ENCODE results near the gene DLG5.

The DLG5 gene

GRCh38 chr10:77836299-77836820, 90.2 kb downstream of the DLG5 start:
- Histone ChIP-seq H4K8ac (ENCODE audit: low read length) (no peak overlapping the region), H3K4me3 (ENCODE audit: insufficient read depth in 1 of 2, low read depth in 1 of 2, low read length in 2 of 2) (no peak overlapping the region), H3K14ac (ENCODE audit: low read length in 2 of 2) (no peak overlapping the region), H3K4me2 (ENCODE audit: low read length, poor library complexity, severe bottlenecking) (no peak overlapping the region), H2BK12ac (ENCODE audit: low read length in 2 of 2) (no peak overlapping the region), H3K4ac (ENCODE audit: low read depth in 1 of 2, low read length in 2 of 2) (no peak overlapping the region), H3K9ac (ENCODE audit: low read length) (no peak overlapping the region), H3K27ac (ENCODE audit: low read length, poor library complexity, severe bottlenecking) (no peak overlapping the region), H2AFZ (ENCODE audit: low read depth, low read length) (no peak overlapping the region), H3K79me1 (replicated peaks; ENCODE audit: low read length, poor library complexity, severe bottlenecking) (peaks cover 21% of the 10 kb centered on the region), H2BK120ac (ENCODE audit: low read depth, low read length) (no peak overlapping the region), H3K4me1 (ENCODE audit: control insufficient read depth, insufficient read depth, low read depth, low read length) (peaks cover 40% of the 10 kb centered on the region), H3K36me3 (ENCODE audit: control insufficient read depth in 1 of 2, insufficient read depth in 2 of 2, low read depth in 1 of 2, low read length in 2 of 2) (peaks cover 49 to 81% of the 10 kb centered on the region in 2 experiments), H3K27me3 (ENCODE audit: control insufficient read depth in 1 of 2, insufficient read depth in 1 of 2, low read length in 2 of 2) (no peaks in the 10 kb centered on the region), H2AK5ac (ENCODE audit: low read length, severe bottlenecking) (no peak overlapping the region), H4K91ac (ENCODE audit: low read length) (no peak overlapping the region), H2BK5ac (ENCODE audit: low read depth, low read length, poor library complexity, severe bottlenecking) (no peak overlapping the region), H2BK15ac (ENCODE audit: low read depth, poor library complexity, severe bottlenecking) (no peak overlapping the region), H3K18ac (ENCODE audit: low read depth in 1 of 2, low read length in 2 of 2) (no peak overlapping the region), H3K23ac (ENCODE audit: low read length in 2 of 2) (no peak overlapping the region), H3K9me3 (ENCODE audit: control insufficient read depth, low read length) (no peaks in the 10 kb centered on the region)
- peak; percentile 93 for DNase-seq
- WGBS, result 37% methylated on average over 9 of the region's 11 CpGs

- Histone ChIP-seq H3K79me1 (replicated peaks; ENCODE audit: low read length, poor library complexity, severe bottlenecking) (peaks cover 21% of the 10 kb centered on the region), H3K18ac (ENCODE audit: low read depth in 1 of 2, low read length in 2 of 2) (no peak overlapping the region), H2AK5ac (ENCODE audit: low read length, severe bottlenecking) (no peak overlapping the region), H3K14ac (ENCODE audit: low read length in 2 of 2) (peak overlapping the region in 1 of 2 experiments; percentile 2), H3K27ac (ENCODE audit: low read length, poor library complexity, severe bottlenecking) (no peak overlapping the region), H2AFZ (ENCODE audit: low read depth, low read length) (no peak overlapping the region), H3K4ac (ENCODE audit: low read depth in 1 of 2, low read length in 2 of 2) (no peak overlapping the region), H2BK5ac (ENCODE audit: low read depth, low read length, poor library complexity, severe bottlenecking) (no peak overlapping the region), H3K36me3 (ENCODE audit: control insufficient read depth in 1 of 2, insufficient read depth in 2 of 2, low read depth in 1 of 2, low read length in 2 of 2) (peaks cover 47 to 76% of the 10 kb centered on the region in 2 experiments), H3K4me3 (ENCODE audit: insufficient read depth in 1 of 2, low read depth in 1 of 2, low read length in 2 of 2) (no peak overlapping the region), H3K9ac (ENCODE audit: low read length) (no peak overlapping the region), H2BK12ac (ENCODE audit: low read length in 2 of 2) (no peak overlapping the region), H3K4me2 (ENCODE audit: low read length, poor library complexity, severe bottlenecking) (no peak overlapping the region), H4K91ac (ENCODE audit: low read length) (no peak overlapping the region), H3K4me1 (ENCODE audit: control insufficient read depth, insufficient read depth, low read depth, low read length) (peaks cover 34% of the 10 kb centered on the region), H4K8ac (ENCODE audit: low read length) (no peak overlapping the region), H3K9me3 (ENCODE audit: control insufficient read depth, low read length) (no peaks in the 10 kb centered on the region), H3K23ac (ENCODE audit: low read length in 2 of 2) (no peak overlapping the region), H2BK15ac (ENCODE audit: low read depth, poor library complexity, severe bottlenecking) (no peak overlapping the region), H3K27me3 (ENCODE audit: control insufficient read depth in 1 of 2, insufficient read depth in 1 of 2, low read length in 2 of 2) (no peaks in the 10 kb centered on the region), H2BK120ac (ENCODE audit: low read depth, low read length) (no peak overlapping the region)
- no peak for DNase-seq
- WGBS, result 99% methylated on average over 10 of the region's 14 CpGs
Observed at GRCh38 chr10:77835669-77836086, 90.9 kb downstream of the DLG5 start.

GRCh38 chr10:77834943-77835668, 91.4 kb downstream of the DLG5 start:
- Histone ChIP-seq H3K4ac (ENCODE audit: low read depth in 1 of 2, low read length in 2 of 2) (peak overlapping the region in 1 of 2 experiments; percentile 10), H3K23ac (ENCODE audit: low read length in 2 of 2) (no peak overlapping the region), H3K14ac (ENCODE audit: low read length in 2 of 2) (no peak overlapping the region), H3K27ac (ENCODE audit: low read length, poor library complexity, severe bottlenecking) (no peak overlapping the region), H3K9me3 (ENCODE audit: control insufficient read depth, low read length) (no peaks in the 10 kb centered on the region), H4K8ac (ENCODE audit: low read length) (no peak overlapping the region), H2AFZ (ENCODE audit: low read depth, low read length) (no peak overlapping the region), H4K91ac (ENCODE audit: low read length) (peak overlapping the region; percentile 43), H2AK5ac (ENCODE audit: low read length, severe bottlenecking) (no peak overlapping the region), H2BK12ac (ENCODE audit: low read length in 2 of 2) (no peak overlapping the region), H3K79me1 (replicated peaks; ENCODE audit: low read length, poor library complexity, severe bottlenecking) (peaks cover 21% of the 10 kb centered on the region), H2BK120ac (ENCODE audit: low read depth, low read length) (no peak overlapping the region), H3K9ac (ENCODE audit: low read length) (no peak overlapping the region), H2BK5ac (ENCODE audit: low read depth, low read length, poor library complexity, severe bottlenecking) (no peak overlapping the region), H3K27me3 (ENCODE audit: control insufficient read depth in 1 of 2, insufficient read depth in 1 of 2, low read length in 2 of 2) (no peaks in the 10 kb centered on the region), H3K36me3 (ENCODE audit: control insufficient read depth in 1 of 2, insufficient read depth in 2 of 2, low read depth in 1 of 2, low read length in 2 of 2) (peaks cover 53 to 79% of the 10 kb centered on the region in 2 experiments), H3K4me3 (ENCODE audit: insufficient read depth in 1 of 2, low read depth in 1 of 2, low read length in 2 of 2) (no peak overlapping the region), H3K4me1 (ENCODE audit: control insufficient read depth, insufficient read depth, low read depth, low read length) (peaks cover 29% of the 10 kb centered on the region), H2BK15ac (ENCODE audit: low read depth, poor library complexity, severe bottlenecking) (no peak overlapping the region), H3K4me2 (ENCODE audit: low read length, poor library complexity, severe bottlenecking) (no peak overlapping the region), H3K18ac (ENCODE audit: low read depth in 1 of 2, low read length in 2 of 2) (no peak overlapping the region)
- DNase-seq, result no peak
- 93% methylated on average over 13 of the region's 13 CpGs for WGBS

GRCh38 chr10:77834540-77834939, 92.0 kb downstream of the DLG5 start:
- peaks cover 21% of the 10 kb centered on the region for H3K79me1 ChIP-seq (replicated peaks; ENCODE audit: low read length, poor library complexity, severe bottlenecking)
- H3K9ac ChIP-seq (ENCODE audit: low read length), result no peak overlapping the region
- H4K8ac ChIP-seq (ENCODE audit: low read length), result no peak overlapping the region
- H4K91ac ChIP-seq (ENCODE audit: low read length), result no peak overlapping the region
- no peak overlapping the region for H2AFZ ChIP-seq (ENCODE audit: low read depth, low read length)
- H2BK12ac ChIP-seq (ENCODE audit: low read length in 2 of 2), result no peak overlapping the region
- no peaks in the 10 kb centered on the region for H3K9me3 ChIP-seq (ENCODE audit: control insufficient read depth, low read length)
- H2BK15ac ChIP-seq (ENCODE audit: low read depth, poor library complexity, severe bottlenecking), result no peak overlapping the region
- WGBS, result 98% methylated on average over 2 of the region's 2 CpGs
- H3K18ac ChIP-seq (ENCODE audit: low read depth in 1 of 2, low read length in 2 of 2), result no peak overlapping the region
- no peak overlapping the region for H3K4me2 ChIP-seq (ENCODE audit: low read length, poor library complexity, severe bottlenecking)
- H3K4me1 ChIP-seq (ENCODE audit: control insufficient read depth, insufficient read depth, low read depth, low read length), result peaks cover 29% of the 10 kb centered on the region
- H3K27ac ChIP-seq (ENCODE audit: low read length, poor library complexity, severe bottlenecking), result no peak overlapping the region
- no peak for DNase-seq
- H2BK120ac ChIP-seq (ENCODE audit: low read depth, low read length), result no peak overlapping the region
- H3K23ac ChIP-seq (ENCODE audit: low read length in 2 of 2), result no peak overlapping the region
- no peaks in the 10 kb centered on the region for H3K27me3 ChIP-seq (ENCODE audit: control insufficient read depth in 1 of 2, insufficient read depth in 1 of 2, low read length in 2 of 2)
- no peak overlapping the region for H2BK5ac ChIP-seq (ENCODE audit: low read depth, low read length, poor library complexity, severe bottlenecking)
- H3K36me3 ChIP-seq (ENCODE audit: control insufficient read depth in 1 of 2, insufficient read depth in 2 of 2, low read depth in 1 of 2, low read length in 2 of 2), result peaks cover 57 to 80% of the 10 kb centered on the region in 2 experiments
- H3K4me3 ChIP-seq (ENCODE audit: insufficient read depth in 1 of 2, low read depth in 1 of 2, low read length in 2 of 2), result no peak overlapping the region
- H2AK5ac ChIP-seq (ENCODE audit: low read length, severe bottlenecking), result no peak overlapping the region
- H3K4ac ChIP-seq (ENCODE audit: low read depth in 1 of 2, low read length in 2 of 2), result no peak overlapping the region
- no peak overlapping the region for H3K14ac ChIP-seq (ENCODE audit: low read length in 2 of 2)
